ENCODE data around the gene FAAP24. TPM values are rescaled to one million over a fixed set of nuclear protein-coding genes. Genes with fewer than 3 reads are reported as not detected.

The FAAP24 gene, protein sequence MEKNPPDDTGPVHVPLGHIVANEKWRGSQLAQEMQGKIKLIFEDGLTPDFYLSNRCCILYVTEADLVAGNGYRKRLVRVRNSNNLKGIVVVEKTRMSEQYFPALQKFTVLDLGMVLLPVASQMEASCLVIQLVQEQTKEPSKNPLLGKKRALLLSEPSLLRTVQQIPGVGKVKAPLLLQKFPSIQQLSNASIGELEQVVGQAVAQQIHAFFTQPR
- total RNA-seq = 2.2 and 3.6 TPM in 2 replicates

GRCh38 chr19:32971715-32972540 is at the start of gene FAAP24, which contains the start of gene CEP89:
Gene FAAP24, plus strand, starts transcription at chr19:32972242. Its CDS starts 955 bp downstream, at chr19:32973197.
Gene CEP89, minus strand, starts transcription at chr19:32971958. Its CDS starts 84 bp downstream, at chr19:32971874.

Other genes with a start within 250 kb of the FAAP24 start
- 0.50 TPM in 1 of 2 replicates, not detected in the other for gene SLC7A9, start 102.5 kb upstream of the FAAP24 start, total RNA-seq
- 9.9 and 17.3 TPM in 2 replicates for gene CEP89, start 284 bp upstream of the FAAP24 start, total RNA-seq
- gene RHPN2, start 92.6 kb downstream of the FAAP24 start, total RNA-seq = 2.2 and 3.0 TPM in 2 replicates
- 7.3 and 9.2 TPM in 2 replicates for gene GPATCH1, start 108.9 kb downstream of the FAAP24 start, total RNA-seq
- not detected in 2 replicates for gene WDR88, start 159.9 kb downstream of the FAAP24 start, total RNA-seq
- gene LRP3, start 222.1 kb downstream of the FAAP24 start, total RNA-seq = 36.2 and 60.9 TPM in 2 replicates